Ishikawa (cell line): ENCODE data around the gene CDH16.

ENCODE experiments used
- CEBPB ChIP-seq: IDR thresholded peaks from 2 replicates; pipeline ENCODE4 v1.6.1; 2012
- CREB1 ChIP-seq: IDR thresholded peaks from 2 replicates; pipeline ENCODE4 v1.6.1; 2012; ENCODE audit warnings: low read depth
- MAX ChIP-seq: IDR thresholded peaks from 2 replicates; pipeline ENCODE4 v1.6.1; 2012
- NFIC ChIP-seq: IDR thresholded peaks from 2 replicates; pipeline ENCODE4 v1.6.1; 2012
- RAD21 ChIP-seq: IDR thresholded peaks from 2 replicates; pipeline ENCODE4 v1.6.1; 2012; ENCODE audit warnings: low read depth
- TAF1 ChIP-seq: IDR thresholded peaks from 2 replicates; pipeline ENCODE4 v1.6.1; 2012; ENCODE audit warnings: low read depth, mild to moderate bottlenecking
- TCF12 ChIP-seq: IDR thresholded peaks from 2 replicates; pipeline ENCODE4 v1.6.1; 2012; ENCODE audit warnings: low read depth
- YY1 ChIP-seq: IDR thresholded peaks from 2 replicates; pipeline ENCODE4 v1.6.1; 2012; ENCODE audit warnings: low read depth

- TF ChIP-seq TAF1: no peak
- TF ChIP-seq MAX: no peak
- no peak for TF ChIP-seq CEBPB
- no peak for TF ChIP-seq NFIC
- TF ChIP-seq YY1: no peak
- TF ChIP-seq TCF12: no peak
- TF ChIP-seq CREB1: no peak
- no peak for TF ChIP-seq RAD21
Observed at GRCh38 chr16:66894055-66894454, 24.6 kb downstream of the CDH16 start.
